Neural crest cell (in vitro differentiated cells): ENCODE measurements around the gene ZNF365. TPM values are rescaled to one million over a fixed set of nuclear protein-coding genes. Genes with fewer than 3 reads are reported as not detected.
"Not testable (repeated sequence)": the region's sequence is repeated elsewhere in the genome, so short reads cannot be mapped to it uniquely, and the experiment has no call there.

Source experiments
- DNase-seq: peaks from one replicate; pipeline ENCODE4 v3.0.0; 2021; ENCODE audit warnings: low read depth, mixed read lengths, low spot score
- H3K27ac Mint-ChIP-seq: one replicate; pipeline ENCODE4 v1.8.0; 2021; ENCODE audit warnings: mild to moderate bottlenecking, mixed read lengths; ENCODE audit not compliant: unreplicated experiment
- H3K27me3 Mint-ChIP-seq: 2 replicates; pipeline ENCODE4 v1.8.0; 2021; ENCODE audit warnings: low read depth, mild to moderate bottlenecking, mixed read lengths
- H3K36me3 Mint-ChIP-seq: 2 replicates; pipeline ENCODE4 v1.8.0; 2021; ENCODE audit warnings: low read depth, mild to moderate bottlenecking, mixed read lengths
- H3K4me1 Mint-ChIP-seq: 2 replicates; pipeline ENCODE4 v1.8.0; 2021; ENCODE audit warnings: mixed read lengths
- H3K4me3 Mint-ChIP-seq: one replicate; pipeline ENCODE4 v1.8.0; 2021; ENCODE audit warnings: mild to moderate bottlenecking, mixed read lengths
- H3K9me3 Mint-ChIP-seq: 2 replicates; pipeline ENCODE4 v1.8.0; 2021; ENCODE audit warnings: mixed read lengths
- CTCF ChIP-seq: fragments of 200-600 bp; sonication (generic); conservative IDR thresholded peaks from 2 replicates; pipeline ENCODE4 v1.5.0; 2021; ENCODE audit warnings: antibody characterized with exemption, mild to moderate bottlenecking
- total RNA-seq: library from RNA; stranded (reverse); gene quantifications from 2 replicates; pipeline ENCODE4 v1.2.1, GENCODE V29; 2021

Gene ZNF365
- total RNA-seq, 1 donor from 2014 or later, result 1.0 TPM

- Mint-ChIP-seq H3K36me3 (peaks cover 10% of the 10 kb centered on the region), H3K4me3 (no peak overlapping the region), H3K4me1 (no peaks in the 10 kb centered on the region), H3K27ac (no peak overlapping the region), H3K9me3 (peaks cover 18% of the 10 kb centered on the region), H3K27me3 (no peaks in the 10 kb centered on the region)
- TF ChIP-seq CTCF, result no peak
- DNase-seq, result no peak
Measured at GRCh38 chr10:62343000-62343399, 31.2 kb upstream of the ZNF365 start.

DNA sequence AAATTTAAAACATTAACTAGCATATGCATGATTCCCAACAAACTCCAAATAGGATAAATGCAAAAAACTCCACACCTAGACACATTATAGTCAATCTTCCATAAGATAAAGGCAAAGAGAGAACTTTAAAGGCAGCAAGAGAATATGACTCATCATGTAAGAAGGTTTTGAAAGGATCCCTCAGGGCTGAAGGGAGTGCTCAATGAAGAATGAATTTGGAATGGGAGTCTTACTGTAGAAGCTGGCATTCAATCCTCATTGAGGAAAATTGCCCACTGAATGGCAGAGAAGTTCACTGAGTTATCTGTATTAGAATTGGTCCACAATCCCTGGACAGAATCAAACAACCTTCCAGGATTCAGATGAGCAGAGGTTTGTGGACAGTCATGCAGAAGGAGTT lies 26.1 kb upstream of the ZNF365 start:
- peaks cover 21% of the 10 kb centered on the region for H3K9me3 Mint-ChIP-seq
- H3K4me1 Mint-ChIP-seq, result no peaks in the 10 kb centered on the region
- H3K27ac Mint-ChIP-seq, result no peak overlapping the region
- H3K36me3 Mint-ChIP-seq, result peaks cover 3% of the 10 kb centered on the region
- H3K4me3 Mint-ChIP-seq, result no peak overlapping the region
- H3K27me3 Mint-ChIP-seq, result no peaks in the 10 kb centered on the region
- no peak for TF ChIP-seq CTCF
- no peak for DNase-seq

- no peak for TF ChIP-seq CTCF
- Mint-ChIP-seq H3K9me3 (peaks cover 20% of the 10 kb centered on the region), H3K36me3 (peaks cover 3% of the 10 kb centered on the region), H3K4me1 (no peaks in the 10 kb centered on the region), H3K4me3 (no peak overlapping the region), H3K27me3 (no peaks in the 10 kb centered on the region), H3K27ac (no peak overlapping the region)
- DNase-seq, result no peak
Measured at GRCh38 chr10:62352356-62352970, 21.7 kb upstream of the ZNF365 start.

GRCh38 chr10:62354916-62355315 lies 19.3 kb upstream of the ZNF365 start:
- Mint-ChIP-seq H3K36me3 (peaks cover 3% of the 10 kb centered on the region), H3K9me3 (peaks cover 18% of the 10 kb centered on the region), H3K27me3 (no peaks in the 10 kb centered on the region), H3K4me1 (no peaks in the 10 kb centered on the region), H3K27ac (no peak overlapping the region), H3K4me3 (no peak overlapping the region)
- DNase-seq, result no peak
- no peak for TF ChIP-seq CTCF

DNA sequence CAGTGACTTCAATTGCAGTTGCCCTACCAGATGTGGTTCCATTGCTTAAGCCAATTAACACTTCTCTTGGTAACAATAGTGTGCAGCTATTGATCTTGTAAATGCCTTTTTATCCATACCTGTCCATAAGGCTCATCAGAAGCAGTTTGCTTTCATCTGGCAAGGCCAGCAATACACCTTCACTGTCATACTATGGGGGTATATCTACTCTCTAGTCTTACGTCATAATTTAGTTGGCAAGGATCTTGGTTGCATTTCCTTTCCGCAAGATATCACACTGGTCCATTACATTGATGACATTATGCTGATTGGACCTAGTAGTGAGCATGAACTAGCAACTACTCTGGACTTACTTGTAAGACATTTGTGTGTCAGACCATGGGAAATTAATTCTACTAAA lies 17.7 kb upstream of the ZNF365 start:
- H3K27ac Mint-ChIP-seq, result no peak overlapping the region
- no peak for TF ChIP-seq CTCF
- peaks cover 15% of the 10 kb centered on the region for H3K9me3 Mint-ChIP-seq
- H3K27me3 Mint-ChIP-seq, result no peaks in the 10 kb centered on the region
- no peak overlapping the region for H3K4me3 Mint-ChIP-seq
- no peaks in the 10 kb centered on the region for H3K4me1 Mint-ChIP-seq
- no peak for DNase-seq
- peaks cover 3% of the 10 kb centered on the region for H3K36me3 Mint-ChIP-seq

- H3K27ac Mint-ChIP-seq, H3K4me3 Mint-ChIP-seq, DNase-seq, H3K27me3 Mint-ChIP-seq, H3K4me1 Mint-ChIP-seq, H3K36me3 Mint-ChIP-seq: not testable (repeated sequence)
- peaks cover 12% of the 10 kb centered on the region for H3K9me3 Mint-ChIP-seq
Measured at GRCh38 chr10:62358151-62358550, 16.0 kb upstream of the ZNF365 start.
